ENCODE data around the gene NDUFS5.
A peak's percentile ranks its signal among the peaks of the same experiment; 100 is the strongest.
"Not testable (repeated sequence)": the region's sequence is repeated elsewhere in the genome, so short reads cannot be mapped to it uniquely, and the experiment has no call there.

NDUFS5 gene

DNA sequence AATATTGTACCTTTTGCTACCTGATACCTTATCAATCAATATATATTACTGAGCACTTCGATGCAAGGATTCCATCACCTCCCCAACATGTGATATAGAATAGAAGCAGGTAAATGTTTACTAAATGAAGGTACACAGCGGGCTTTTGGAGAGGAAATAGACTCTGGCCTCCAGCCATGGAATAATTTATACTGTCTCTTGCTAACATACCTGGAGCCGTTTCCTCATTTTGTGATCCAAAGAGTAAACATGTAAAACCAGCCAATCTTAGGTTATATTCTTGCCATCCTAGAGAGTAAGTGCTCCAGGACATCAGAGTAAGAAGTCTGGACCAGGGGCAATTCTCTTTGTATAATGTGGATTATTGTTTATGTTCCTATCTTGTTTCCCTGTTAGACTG, 39.4 kb downstream of the NDUFS5 start:
- no peak for DNase-seq

DNA sequence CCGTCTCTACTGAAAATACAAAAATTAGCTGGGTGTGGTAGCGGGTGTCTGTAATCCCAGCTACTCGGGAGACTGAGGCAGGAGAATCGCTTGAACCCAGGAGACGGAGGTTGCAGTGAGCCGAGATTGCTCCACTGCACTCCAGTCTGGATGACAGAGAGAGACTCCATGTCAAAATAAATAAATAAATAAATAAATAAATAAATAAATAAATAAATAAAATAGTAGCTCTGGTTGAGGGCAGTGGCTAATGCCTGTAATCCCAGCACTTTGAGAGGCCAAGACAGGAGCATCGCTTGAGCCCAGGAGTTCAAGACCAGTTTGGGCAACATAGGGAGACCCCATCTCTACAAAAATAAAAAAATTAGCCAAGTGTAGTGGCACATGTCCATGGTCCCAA, 42.1 kb downstream of the NDUFS5 start:
- DNase-seq = not testable (repeated sequence)

DNA sequence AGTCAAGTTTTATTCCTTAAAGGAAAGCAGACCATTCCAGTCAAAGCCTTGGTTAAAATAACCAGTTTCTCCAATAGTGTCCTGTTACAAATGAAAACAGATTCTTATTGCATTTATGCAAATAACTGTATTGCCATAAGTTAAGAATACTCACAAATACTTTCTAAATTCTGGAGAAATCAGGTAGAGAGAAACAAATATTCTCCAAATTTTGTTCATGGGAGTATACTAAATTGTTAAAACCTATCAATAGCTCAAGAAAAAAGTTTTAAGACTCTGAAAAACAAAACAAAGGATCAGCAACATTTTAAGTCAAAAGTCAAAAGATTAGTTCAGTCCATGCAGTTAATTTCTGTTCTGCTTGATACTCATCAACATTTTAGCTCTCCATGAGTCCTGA, 45.4 kb downstream of the NDUFS5 start:
- not testable (repeated sequence) for DNase-seq

DNA sequence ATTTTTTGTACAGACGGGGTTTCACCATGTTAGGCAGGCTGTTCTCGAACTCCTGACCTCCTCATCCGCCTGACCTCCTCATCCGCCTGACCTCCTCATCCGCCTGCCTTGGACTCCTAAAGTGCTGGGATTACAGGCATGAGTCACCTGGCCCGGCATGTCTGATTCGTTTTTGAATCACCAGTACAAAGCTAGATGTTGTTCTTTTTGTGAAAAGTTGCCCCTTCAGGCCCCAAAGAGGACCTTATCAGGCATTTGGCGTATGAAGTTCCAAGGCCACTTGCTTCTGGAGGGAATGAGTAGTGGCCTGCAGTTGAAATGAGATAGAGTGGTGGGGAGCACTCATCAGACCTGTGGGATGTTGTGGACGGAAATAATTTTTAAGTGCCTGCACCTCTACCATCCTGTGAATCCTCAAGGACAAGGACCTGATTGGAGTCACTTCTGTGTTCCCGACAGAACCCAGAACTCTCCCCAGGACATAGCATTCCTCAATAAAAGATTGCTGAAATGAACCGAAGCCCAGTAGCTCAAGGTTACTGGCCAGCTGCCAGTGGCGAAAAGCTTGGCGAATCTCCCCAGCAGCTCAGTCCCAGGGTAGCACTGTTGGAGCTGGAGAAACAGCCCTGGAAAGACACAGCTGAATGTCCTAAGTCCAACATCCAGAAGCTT, 50.1 kb downstream of the NDUFS5 start:
- no peak for DNase-seq

DNA sequence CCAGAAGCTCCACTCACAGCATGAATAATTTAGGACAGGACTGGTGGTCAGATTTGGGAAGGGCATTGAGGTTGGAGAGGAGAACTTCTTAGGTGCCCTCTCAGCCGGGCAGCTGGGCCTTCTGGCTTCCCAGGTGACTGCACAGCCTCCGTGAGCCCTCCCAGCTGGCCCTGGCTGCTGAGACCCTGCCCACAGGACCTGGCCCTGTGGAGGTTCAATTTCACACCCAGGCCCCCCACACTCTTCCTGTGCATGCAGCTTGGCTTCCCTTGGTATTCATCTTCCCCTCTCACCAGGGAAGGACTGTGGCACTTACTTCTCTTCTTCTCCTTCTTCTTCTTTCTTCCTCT, 50.6 kb downstream of the NDUFS5 start:
- DNase-seq = no peak

DNA sequence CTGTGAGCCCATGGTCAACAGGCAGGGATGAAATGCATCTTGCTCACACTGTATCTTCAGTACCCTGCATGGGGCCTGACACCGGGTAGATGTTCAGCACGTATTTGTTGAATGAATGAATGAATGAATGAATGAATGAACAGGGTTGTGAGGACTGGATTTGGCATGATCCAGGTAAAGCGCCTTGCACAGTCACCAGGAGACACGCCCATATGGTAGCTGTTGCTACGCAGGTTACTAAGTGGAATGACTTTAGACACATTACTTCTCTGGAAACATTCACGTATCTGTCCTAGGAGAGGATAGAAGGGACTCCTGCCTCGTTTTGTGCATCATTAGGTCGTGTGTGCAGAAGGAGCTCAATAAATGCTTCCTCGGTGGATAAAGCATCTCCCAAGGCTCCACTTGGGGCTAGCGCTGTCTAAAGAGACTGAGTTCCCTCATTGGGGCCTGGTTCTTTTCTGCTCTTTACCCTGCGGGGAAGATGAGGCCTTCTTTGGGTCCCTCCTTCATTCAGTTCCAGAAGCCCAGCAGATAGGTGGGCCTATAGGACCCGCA, 54.2 kb downstream of the NDUFS5 start:
- no peak for DNase-seq

DNA sequence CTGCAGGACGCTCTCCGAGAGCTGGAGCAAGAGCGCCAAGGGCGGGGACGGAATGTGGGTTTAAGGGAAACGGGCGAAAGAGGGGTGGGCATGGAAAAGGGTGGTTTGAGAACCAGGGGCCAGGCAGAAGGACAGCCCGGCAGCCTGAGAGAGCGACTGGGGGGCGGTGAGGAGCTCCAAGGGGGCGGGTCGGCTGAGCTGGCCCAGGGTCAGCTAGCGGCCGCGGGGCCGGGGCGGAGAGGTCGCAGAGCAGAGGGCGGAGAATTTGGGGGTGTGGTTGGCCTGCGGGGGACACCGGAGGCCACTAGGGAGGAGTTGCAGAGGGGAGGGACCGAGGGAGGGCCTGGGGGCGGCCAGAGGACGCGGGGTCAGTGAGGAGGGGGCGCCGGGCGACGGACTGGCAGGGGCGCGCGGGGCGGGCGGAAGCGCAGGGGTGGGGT, 54.7 kb downstream of the NDUFS5 start:
- DNase-seq = no peak

DNA sequence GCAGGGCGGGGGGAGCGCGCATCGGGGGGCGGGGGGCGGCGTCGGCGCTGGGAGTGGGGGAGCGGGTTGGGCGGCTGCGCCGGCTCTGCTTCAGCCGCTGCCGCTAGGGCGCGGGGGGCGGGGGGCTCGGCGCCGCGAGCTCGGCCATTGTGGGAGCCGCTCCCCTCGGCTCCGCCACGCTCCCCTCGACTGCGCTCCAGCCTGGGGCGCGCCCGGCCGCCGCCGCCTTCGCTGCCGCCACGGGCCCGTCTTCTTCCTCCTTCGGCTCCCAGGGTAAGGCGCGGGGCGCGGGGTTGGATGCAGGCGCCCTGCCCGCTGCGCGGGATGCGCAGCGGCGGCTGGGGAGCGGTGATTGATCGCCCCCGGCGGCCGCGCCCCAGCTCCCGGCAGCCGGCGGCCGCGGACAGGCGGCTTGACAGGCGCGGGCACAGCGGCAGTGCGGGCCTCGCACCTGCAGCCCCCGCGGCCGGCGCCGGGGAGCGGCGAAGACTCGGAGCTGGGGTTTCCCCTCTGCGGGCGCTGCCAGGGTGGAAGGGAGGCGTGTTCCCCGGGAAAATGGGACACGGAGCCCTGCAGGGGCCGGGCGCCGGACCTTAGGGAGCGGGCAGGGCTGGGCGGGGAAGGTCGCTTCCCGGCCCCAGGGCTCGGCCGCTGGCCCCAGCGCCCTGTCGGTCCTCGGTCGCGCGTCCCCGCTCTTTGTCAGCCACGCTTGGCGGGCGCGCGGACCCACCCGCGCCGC, 55.3 kb downstream of the NDUFS5 start:
- DNase-seq = peak; percentile 18

DNA sequence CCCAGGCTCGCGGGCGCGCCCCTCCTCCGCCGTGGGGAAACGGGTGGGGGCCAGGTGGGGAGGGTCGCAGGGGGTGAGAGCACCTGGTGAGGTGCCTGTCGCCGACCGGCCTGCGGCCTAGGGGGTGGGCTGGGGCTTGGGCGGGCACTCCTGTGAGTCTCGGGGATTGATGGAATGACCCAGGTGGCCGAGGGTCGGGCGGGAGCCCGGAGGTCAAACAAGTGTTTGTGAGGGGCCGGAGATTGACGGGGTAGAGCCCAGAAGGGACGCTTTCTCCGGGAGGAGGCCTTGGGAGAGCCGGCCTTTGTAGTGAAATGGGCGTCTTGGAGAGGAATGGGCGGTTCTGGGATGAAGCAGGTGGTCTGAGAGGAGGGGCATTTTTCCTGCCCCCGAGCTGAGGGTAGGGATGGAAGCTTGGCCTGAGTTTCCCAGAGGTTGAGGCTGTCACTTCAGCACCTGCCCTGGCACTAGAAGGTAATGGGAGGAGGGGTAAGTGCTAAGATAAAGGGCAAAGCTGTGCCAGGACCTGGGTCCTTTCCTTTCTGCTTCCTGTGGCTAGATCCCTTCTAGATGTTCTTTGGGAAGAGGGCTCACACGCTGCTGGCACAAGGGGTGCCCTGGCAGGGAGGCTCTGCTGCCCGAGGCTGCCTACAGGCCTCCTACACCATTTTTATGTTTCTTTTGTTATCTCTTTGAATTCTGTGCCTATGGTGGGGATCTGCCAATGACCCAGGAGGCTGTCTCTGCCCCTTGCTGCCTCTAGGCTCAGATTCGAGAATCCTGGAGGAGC, 56.1 kb downstream of the NDUFS5 start:
- no peak for DNase-seq

DNA sequence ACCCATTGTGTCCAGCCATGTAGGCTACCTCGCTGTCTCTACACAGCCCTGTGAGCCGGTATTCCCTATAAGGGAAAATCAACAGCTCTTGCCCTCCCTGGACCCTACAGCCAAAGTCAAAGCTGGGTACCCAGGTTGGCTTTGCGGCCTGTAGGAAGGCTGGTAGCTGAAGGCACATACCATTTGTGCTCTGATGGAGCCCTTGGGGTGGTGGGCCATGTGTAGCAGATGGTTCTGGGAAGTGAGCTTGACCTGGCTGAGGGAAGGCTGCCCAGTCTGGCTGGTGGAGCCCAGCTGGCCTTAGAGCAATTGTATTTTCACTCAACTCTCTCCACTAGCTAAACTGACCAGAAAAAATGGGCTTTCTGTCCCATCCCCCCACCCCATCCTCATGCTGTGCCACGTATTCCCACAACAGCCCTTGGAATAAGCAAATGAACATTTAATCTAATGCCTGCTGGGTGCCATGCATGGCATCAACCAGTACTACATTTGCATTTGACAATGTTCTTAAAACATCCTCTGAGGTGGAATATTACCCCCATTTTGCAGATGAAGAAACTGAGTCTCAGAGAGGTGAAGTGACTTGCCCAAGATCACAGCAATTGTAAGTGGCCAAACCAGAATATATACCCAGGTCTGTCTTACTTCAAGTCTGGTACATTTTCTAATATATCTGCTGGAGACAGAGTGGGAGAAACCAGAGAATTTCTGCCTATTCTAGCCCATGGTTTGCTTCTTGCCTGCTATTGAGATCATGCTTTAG, 56.8 kb downstream of the NDUFS5 start:
- DNase-seq = no peak

DNA sequence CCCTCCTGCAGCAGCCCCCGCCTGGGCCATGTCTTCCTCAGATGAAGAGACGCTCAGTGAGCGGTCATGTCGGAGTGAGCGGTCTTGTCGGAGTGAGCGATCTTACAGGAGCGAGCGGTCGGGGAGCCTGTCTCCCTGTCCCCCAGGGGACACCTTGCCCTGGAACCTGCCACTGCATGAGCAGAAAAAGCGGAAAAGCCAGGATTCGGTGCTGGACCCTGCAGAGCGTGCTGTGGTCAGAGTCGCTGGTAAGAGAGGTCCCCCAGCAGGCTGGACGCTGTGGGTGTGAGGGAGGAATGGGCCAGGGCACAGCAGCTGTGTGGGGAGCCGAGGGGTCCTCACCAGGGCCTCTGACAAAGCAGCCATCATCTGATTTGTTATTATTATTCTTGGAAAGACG, 58.0 kb downstream of the NDUFS5 start:
- no peak for DNase-seq

Measured in stimulated activated CD4-positive, alpha-beta T cell treated with anti-CD3 and anti-CD28 coated beads, Interleukin-4, amount 100 ng/mL, for 24 hours (primary cell).